Measurements from ENCODE around the gene RPS6KL1.

The RPS6KL1 gene

DNA sequence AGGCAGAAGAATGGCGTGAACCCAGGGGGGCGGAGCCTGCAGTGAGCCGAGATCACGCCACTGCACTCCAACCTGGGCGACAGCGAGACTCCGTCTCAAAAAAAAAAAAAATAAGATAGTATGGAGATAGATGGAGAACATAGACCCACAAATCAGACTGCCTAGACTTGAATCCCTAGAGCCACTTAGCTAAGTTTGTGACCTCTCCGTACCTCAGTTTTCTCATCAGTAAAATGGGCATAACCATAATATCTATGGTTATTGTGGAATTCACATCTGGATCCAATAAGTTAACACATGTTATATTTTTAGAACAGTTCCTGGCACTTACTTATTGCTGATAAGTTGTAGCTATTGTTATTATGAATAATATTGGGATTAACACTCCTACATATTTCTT lies 54.3 kb downstream of the RPS6KL1 start:
- peaks cover 20% of the 10 kb centered on the region for H3K4me1 Mint-ChIP-seq
- no peaks in the 10 kb centered on the region for H3K36me3 Mint-ChIP-seq
- no peak overlapping the region for H3K27ac Mint-ChIP-seq
- peaks cover 4% of the 10 kb centered on the region for H3K27me3 Mint-ChIP-seq
- H3K4me3 Mint-ChIP-seq = no peak overlapping the region
- H3K9me3 Mint-ChIP-seq = no peaks in the 10 kb centered on the region
- CTCF ChIA-PET = interaction anchor here (0.8 to 3.7 kb wide), 7 partner anchors 8 to 220 kb away, joined by 3 to 22 read pairs (median 4); no protein-coding TSS in a partner anchor
- no peak for DNase-seq

DNA sequence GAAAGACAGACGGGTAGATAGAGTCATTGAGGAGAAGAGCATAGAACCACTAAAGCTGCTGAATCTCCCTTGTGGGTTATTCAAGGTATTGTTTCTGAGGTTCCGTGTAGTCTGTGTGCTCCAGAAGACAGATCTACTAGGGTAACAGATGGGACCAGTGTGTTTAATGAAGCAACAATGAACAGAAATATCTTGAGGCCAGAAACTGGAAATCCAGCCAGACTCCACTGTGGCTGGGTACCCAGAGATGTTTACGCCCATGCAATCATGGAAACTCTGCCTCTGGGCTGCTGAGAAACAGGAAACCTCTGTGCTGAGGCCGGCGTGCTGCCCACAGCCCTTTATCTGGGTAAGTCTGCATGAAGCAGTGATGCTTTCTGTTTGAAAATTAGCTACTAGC lies 55.4 kb downstream of the RPS6KL1 start:
- CTCF ChIA-PET = interaction anchor here (1.0 to 3.7 kb wide), 8 partner anchors 9 to 428 kb away, joined by 3 to 22 read pairs (median 4); no protein-coding TSS in a partner anchor
- no peaks in the 10 kb centered on the region for H3K36me3 Mint-ChIP-seq
- no peak overlapping the region for H3K4me3 Mint-ChIP-seq
- no peaks in the 10 kb centered on the region for H3K9me3 Mint-ChIP-seq
- peak; percentile 72 for DNase-seq
- peaks cover 11% of the 10 kb centered on the region for H3K27me3 Mint-ChIP-seq
- peaks cover 19% of the 10 kb centered on the region for H3K4me1 Mint-ChIP-seq
- H3K27ac Mint-ChIP-seq = peak overlapping the region; percentile 68

DNA sequence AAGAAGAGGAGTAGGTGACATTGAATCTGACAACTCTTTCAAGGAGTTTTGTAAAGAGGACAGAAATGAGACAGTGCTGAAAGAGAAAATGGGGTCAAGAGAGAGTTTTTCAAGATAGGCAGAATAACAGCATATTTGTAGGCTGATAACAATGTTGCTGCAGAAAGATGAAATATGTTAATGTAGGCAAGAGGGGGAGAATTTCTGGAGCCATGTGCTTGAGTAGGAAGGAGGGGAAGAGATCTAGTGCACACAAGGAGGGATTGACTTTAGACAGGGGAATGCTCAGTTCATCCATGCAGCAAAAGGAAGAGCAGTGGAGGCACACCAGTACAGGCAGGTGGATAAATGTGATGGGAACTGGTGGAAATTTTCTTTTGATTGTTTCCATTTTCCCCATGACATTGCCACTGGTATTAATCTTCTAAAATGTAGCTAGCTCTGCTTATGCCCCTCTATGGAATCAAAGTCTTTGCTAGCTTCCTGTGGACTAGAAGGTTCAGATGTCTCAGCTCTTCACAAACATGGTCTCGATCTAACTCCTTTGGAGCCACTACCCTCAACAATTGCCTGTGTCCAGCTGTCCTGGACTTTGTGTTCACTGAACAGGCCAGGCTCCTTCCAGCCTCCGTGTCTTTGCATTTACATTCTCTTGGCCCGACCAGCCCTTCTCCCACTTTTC lies 56.2 kb downstream of the RPS6KL1 start:
- CTCF ChIA-PET = interaction anchor here (0.8 to 3.7 kb wide), 6 partner anchors 10 to 428 kb away, joined by 3 to 22 read pairs (median 4); partner anchors contain the start of gene PROX2
- Mint-ChIP-seq H3K9me3 (no peaks in the 10 kb centered on the region), H3K4me1 (peaks cover 19% of the 10 kb centered on the region), H3K27ac (no peak overlapping the region), H3K27me3 (peaks cover 9% of the 10 kb centered on the region), H3K4me3 (no peak overlapping the region), H3K36me3 (no peaks in the 10 kb centered on the region)
- no peak for DNase-seq

DNA sequence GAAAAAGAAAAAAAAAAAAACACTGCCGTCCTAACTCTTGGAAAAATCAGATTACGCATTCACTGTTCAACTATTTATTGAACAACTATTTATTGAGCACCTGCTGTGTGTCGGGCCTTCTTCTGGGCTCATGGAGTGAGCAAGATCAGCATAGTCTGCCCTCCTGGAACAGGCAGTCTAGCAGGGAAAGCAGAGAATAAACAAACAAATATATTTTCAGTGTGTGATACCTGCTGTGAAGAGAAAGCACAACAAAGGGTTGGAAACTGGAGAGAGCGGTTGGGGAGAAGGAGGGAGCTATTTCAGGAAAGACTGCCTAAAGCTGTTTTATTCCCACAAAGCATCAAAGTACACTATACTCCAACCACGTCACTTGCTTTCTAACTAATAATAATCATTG lies 57.9 kb downstream of the RPS6KL1 start:
- CTCF ChIA-PET = interaction anchor here (1.2 to 12.9 kb wide), 3 partner anchors 13 to 81 kb away, joined by 3 to 395 read pairs (median 37); no protein-coding TSS in a partner anchor
- no peak overlapping the region for H3K4me3 Mint-ChIP-seq
- H3K36me3 Mint-ChIP-seq = no peaks in the 10 kb centered on the region
- DNase-seq = no peak
- no peak overlapping the region for H3K27ac Mint-ChIP-seq
- peaks cover 22% of the 10 kb centered on the region for H3K4me1 Mint-ChIP-seq
- peaks cover 9% of the 10 kb centered on the region for H3K27me3 Mint-ChIP-seq
- no peaks in the 10 kb centered on the region for H3K9me3 Mint-ChIP-seq

DNA sequence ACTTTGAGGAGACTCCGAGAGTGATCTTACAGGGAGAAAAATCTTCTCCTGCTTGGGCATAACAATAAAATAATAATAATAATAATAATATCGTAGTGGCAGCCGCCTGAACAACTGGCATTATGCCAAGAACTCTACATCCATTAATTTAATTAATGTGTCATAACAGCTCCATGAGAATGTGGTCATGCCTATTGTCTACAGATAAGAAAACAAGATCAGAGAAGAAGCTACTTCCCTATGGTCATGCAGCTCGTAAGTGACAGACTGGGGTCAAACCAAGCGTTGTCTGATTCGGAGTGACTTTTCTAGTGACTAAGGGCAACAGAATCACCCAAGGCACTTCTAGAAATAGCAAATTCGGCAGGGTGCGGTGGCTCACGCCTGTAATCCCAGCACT lies 58.9 kb downstream of the RPS6KL1 start:
- H3K4me3 Mint-ChIP-seq = no peak overlapping the region
- peaks cover 22% of the 10 kb centered on the region for H3K4me1 Mint-ChIP-seq
- H3K36me3 Mint-ChIP-seq = no peaks in the 10 kb centered on the region
- H3K27me3 Mint-ChIP-seq = peaks cover 9% of the 10 kb centered on the region
- no peak for DNase-seq
- H3K27ac Mint-ChIP-seq = no peak overlapping the region
- CTCF ChIA-PET = interaction anchor here (4.9 to 12.9 kb wide), 3 partner anchors 39 to 224 kb away, joined by 37 to 395 read pairs (median 42); no protein-coding TSS in a partner anchor
- H3K9me3 Mint-ChIP-seq = no peaks in the 10 kb centered on the region

DNA sequence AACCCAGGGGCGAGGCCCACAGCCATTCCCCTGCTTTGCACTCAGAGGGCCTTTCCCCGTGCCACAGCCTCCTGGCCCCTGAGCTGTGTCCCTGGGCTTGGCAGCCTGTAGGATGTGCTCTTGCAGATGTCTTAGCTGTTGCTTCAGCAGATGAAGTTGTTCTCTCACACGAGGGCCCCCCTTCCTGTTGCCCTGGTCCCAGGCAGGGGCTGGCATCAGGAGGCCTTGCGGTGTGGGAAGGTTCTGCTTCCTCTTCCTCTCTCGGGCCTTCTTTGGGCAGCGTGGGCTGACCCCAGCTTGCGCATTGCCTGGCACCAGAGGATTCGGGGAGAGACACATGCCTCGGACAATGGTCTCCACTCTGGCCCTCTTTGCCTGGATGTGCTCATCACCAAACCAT lies 59.8 kb downstream of the RPS6KL1 start:
- CTCF ChIA-PET = interaction anchor here (0.8 to 12.9 kb wide), 10 partner anchors 10 to 254 kb away, joined by 3 to 395 read pairs (median 34); partner anchors contain the start of genes DLST, LTBP2 and PROX2
- Mint-ChIP-seq H3K36me3 (no peaks in the 10 kb centered on the region), H3K4me3 (no peak overlapping the region), H3K4me1 (peaks cover 21% of the 10 kb centered on the region), H3K27me3 (peaks cover 9% of the 10 kb centered on the region), H3K27ac (no peak overlapping the region), H3K9me3 (no peaks in the 10 kb centered on the region)
- DNase-seq = no peak

DNA sequence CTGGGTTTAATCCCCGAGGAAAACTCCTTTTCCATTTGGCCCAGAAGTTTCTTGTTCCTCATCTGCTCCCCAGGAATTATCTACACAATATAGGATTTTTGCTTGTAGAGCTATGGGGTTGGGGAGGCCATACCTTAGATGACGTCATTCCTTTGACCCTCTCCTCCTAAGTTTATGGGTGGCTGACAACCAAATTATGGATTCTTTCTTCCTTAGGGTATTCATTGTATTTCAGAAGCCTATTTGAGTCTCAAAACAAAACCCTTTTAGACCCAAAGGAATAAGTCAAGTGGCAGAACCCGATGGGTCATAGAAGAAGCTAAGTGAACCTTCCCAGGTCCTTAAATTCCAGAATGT lies 61.3 kb downstream of the RPS6KL1 start:
- CTCF ChIA-PET = interaction anchor here (0.8 to 12.9 kb wide), 28 partner anchors 9 to 498 kb away, joined by 3 to 395 read pairs (median 7); partner anchors contain the start of genes DLST, PROX2 and RPS6KL1
- no peak overlapping the region for H3K27ac Mint-ChIP-seq
- H3K27me3 Mint-ChIP-seq = peaks cover 9% of the 10 kb centered on the region
- H3K4me3 Mint-ChIP-seq = no peak overlapping the region
- H3K36me3 Mint-ChIP-seq = no peaks in the 10 kb centered on the region
- DNase-seq = no peak
- H3K9me3 Mint-ChIP-seq = no peaks in the 10 kb centered on the region
- H3K4me1 Mint-ChIP-seq = peaks cover 9% of the 10 kb centered on the region

DNA sequence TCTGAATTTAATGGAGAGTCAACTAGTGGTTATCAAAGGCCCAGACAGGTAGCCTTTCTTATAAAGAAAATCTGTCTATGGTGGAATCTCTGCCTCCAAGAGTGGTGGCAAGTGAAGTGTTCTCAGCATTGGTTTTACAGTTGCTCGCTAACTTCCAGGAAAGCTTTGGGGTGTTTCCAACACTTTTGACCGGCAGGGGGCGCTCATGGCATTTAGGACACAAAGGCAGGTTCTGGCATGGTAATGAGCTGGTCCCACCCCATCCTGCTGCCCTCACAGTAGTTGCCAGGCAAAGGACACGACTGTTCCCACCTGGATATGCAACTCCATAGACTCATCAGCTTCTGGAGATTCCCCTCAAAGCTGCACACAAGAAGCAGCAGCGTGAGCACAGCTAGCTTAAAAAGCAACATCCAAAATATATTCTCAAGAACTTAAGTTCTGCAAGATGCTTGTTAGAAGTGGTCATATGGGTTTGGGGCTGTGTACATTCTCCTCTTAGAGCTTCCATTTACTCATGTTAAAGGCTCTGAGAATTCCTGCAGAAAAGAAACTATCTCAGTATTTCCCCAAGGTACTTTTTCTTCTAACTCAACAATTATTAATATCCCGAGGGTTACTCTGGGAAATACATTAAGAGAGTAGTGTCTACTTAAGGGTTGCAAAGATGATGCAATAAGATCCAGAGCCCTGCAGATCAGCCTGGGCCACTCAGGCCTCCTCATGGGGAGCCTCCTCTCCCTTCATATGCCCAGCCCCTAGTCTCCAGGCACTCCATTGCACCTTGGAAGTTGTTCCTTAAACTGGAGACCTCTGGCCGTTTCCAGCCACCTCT lies 61.9 kb downstream of the RPS6KL1 start:
- H3K27me3 Mint-ChIP-seq = peaks cover 9% of the 10 kb centered on the region
- no peak overlapping the region for H3K4me3 Mint-ChIP-seq
- DNase-seq = peak; percentile 94
- H3K9me3 Mint-ChIP-seq = no peaks in the 10 kb centered on the region
- H3K4me1 Mint-ChIP-seq = peaks cover 3% of the 10 kb centered on the region
- H3K36me3 Mint-ChIP-seq = no peaks in the 10 kb centered on the region
- CTCF ChIA-PET = interaction anchor here (0.7 to 12.9 kb wide), 44 partner anchors 8 to 497 kb away, joined by 3 to 395 read pairs (median 5); partner anchors contain the start of genes DLST, NEK9, PROX2 and RPS6KL1
- no peak overlapping the region for H3K27ac Mint-ChIP-seq

DNA sequence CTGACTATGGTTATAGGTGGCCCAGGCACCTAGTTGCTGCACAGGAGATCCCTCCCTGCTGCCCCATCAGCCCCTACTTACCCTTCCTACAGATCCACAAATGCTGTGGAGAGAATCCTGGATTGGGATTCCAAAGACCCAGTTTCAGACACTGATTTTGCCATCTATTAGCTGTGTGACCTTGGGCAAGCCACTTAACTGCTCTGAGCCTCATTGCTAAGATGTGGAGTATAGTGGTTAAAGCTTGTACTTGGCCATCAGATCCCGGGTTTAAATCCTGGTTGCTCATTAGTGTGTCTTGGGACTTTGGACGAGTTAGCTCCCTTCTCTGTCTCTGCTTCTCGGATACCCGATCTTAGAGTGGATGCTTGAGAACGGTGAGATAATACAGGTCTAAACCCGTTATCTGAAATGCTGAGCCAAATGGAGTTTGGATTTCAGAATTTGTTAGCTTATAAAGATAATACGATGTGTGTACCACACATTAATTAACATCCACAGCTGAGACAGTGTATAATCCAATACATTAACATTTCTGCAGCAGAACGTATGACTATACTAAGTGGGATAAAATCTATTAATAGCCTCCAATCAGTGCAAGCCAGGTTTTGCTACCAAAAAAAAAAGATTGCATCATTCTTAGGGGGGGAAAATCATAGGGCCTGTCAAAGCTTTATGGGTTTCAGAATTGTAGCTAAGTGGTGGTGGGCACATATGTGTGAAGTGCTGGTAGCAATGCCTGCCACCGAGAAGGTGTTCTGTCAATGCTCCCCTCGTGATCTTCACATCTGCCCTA lies 63.1 kb downstream of the RPS6KL1 start:
- DNase-seq = no peak
- H3K36me3 Mint-ChIP-seq = no peaks in the 10 kb centered on the region
- no peak overlapping the region for H3K4me3 Mint-ChIP-seq
- CTCF ChIA-PET = interaction anchor here (0.7 to 12.9 kb wide), 27 partner anchors 7 to 445 kb away, joined by 3 to 395 read pairs (median 8); partner anchors contain the start of genes DLST, PROX2 and RPS6KL1
- peaks cover 3% of the 10 kb centered on the region for H3K4me1 Mint-ChIP-seq
- no peak overlapping the region for H3K27ac Mint-ChIP-seq
- no peaks in the 10 kb centered on the region for H3K9me3 Mint-ChIP-seq
- H3K27me3 Mint-ChIP-seq = peaks cover 9% of the 10 kb centered on the region

DNA sequence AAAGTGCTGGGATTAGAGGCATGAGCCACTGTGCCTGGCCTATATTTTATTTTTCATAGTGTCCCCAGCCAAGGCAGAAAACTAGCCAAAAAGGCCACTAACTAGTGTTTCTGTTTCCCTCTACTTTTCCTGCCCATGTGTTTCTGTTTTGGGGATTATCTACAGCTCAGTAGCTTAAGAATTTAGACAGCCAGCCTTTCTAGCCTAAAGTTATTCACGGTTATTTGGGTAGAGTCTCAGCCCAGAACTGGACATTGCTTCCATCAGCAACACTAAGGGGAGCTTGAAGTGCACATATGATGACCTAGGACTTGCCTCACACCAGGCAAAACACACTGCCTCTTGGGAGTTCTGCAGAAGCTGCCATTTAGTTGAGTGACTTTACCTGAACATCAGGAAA lies 65.0 kb downstream of the RPS6KL1 start:
- peaks cover under 1% of the 10 kb centered on the region for H3K27me3 Mint-ChIP-seq
- no peaks in the 10 kb centered on the region for H3K36me3 Mint-ChIP-seq
- no peak overlapping the region for H3K4me3 Mint-ChIP-seq
- peaks cover 13% of the 10 kb centered on the region for H3K4me1 Mint-ChIP-seq
- no peaks in the 10 kb centered on the region for H3K9me3 Mint-ChIP-seq
- H3K27ac Mint-ChIP-seq = no peak overlapping the region
- DNase-seq = no peak
- CTCF ChIA-PET = interaction anchor here (1.3 to 12.9 kb wide), 7 partner anchors 10 to 191 kb away, joined by 3 to 395 read pairs (median 3); no protein-coding TSS in a partner anchor

DNA sequence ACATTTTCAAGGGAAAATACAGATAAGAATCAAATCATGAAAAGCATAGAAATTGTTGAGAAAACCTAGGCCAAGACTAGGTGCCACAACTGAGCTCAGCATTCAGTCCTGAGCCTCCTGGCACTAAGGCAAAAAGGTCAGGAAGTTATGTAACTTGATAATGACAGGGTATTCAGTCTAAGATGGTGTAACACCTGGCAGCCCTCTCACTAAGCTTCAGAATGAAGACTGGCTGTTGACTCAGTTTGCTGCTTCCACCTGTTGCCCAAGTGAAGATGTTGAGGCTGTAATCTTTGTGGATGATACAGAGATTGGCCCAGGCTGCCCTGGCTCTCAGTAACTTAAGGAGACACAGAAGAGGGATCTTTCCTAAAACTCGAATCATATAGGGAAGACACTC lies 66.7 kb downstream of the RPS6KL1 start:
- Mint-ChIP-seq H3K9me3 (no peaks in the 10 kb centered on the region), H3K36me3 (no peaks in the 10 kb centered on the region), H3K27ac (no peak overlapping the region), H3K27me3 (no peaks in the 10 kb centered on the region), H3K4me3 (no peak overlapping the region), H3K4me1 (peaks cover 20% of the 10 kb centered on the region)
- CTCF ChIA-PET = interaction anchor here (0.6 to 12.9 kb wide), 5 partner anchors 15 to 609 kb away, joined by 3 to 395 read pairs (median 5); no protein-coding TSS in a partner anchor
- DNase-seq = no peak

DNA sequence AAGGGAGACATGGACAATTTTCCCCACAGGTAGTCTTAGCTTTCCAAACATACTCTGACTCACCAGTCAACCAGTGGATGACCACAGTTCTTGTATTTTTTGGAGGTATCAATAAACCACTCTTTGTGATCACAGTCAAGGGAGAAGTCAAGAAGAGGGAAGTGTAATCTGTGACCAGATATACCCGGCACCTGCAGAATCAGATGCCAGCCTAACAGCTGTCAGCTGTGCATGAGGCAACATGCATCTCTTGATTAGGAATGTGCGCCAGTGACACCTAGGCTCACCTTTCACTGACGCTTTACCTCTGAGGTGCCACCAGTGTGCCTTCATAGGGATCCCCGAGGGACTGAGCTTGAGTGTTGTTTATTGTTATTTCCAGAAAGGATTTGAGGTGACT lies 67.1 kb downstream of the RPS6KL1 start:
- no peaks in the 10 kb centered on the region for H3K36me3 Mint-ChIP-seq
- H3K9me3 Mint-ChIP-seq = no peaks in the 10 kb centered on the region
- peaks cover 18% of the 10 kb centered on the region for H3K4me1 Mint-ChIP-seq
- DNase-seq = no peak
- H3K27me3 Mint-ChIP-seq = no peaks in the 10 kb centered on the region
- H3K27ac Mint-ChIP-seq = no peak overlapping the region
- CTCF ChIA-PET = interaction anchor here (0.5 to 12.9 kb wide), 5 partner anchors 16 to 608 kb away, joined by 3 to 395 read pairs (median 5); no protein-coding TSS in a partner anchor
- H3K4me3 Mint-ChIP-seq = no peak overlapping the region

DNA sequence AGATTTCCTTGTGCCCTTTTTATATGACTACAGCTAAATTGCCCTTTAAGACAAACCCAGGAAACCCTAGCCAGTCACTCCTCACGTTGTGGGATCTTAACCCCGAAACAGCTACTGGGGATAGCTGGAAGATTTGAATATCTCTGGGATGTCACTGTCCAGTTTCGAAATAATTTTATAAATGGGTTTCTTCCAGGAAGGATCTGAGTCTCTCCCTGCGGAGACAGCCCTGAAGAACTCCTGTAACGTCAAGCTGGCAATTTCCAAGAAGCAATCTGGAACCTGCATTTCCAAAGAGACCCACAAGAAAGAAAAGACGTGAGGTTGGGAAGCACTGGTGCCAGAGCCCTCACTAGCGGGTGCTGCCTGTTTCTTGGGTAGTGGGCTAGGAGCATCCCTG lies 68.0 kb downstream of the RPS6KL1 start:
- Mint-ChIP-seq H3K27me3 (no peaks in the 10 kb centered on the region), H3K4me1 (peaks cover 17% of the 10 kb centered on the region), H3K9me3 (no peaks in the 10 kb centered on the region), H3K36me3 (no peaks in the 10 kb centered on the region), H3K27ac (no peak overlapping the region), H3K4me3 (no peak overlapping the region)
- CTCF ChIA-PET = interaction anchor here (0.7 to 12.9 kb wide), 6 partner anchors 12 to 246 kb away, joined by 3 to 395 read pairs (median 3); no protein-coding TSS in a partner anchor
- no peak for DNase-seq
